ENCODE data around the gene MANEA. TPM values are rescaled to one million over a fixed set of nuclear protein-coding genes. Genes with fewer than 3 reads are reported as not detected.
"Not testable (repeated sequence)": the region's sequence is repeated elsewhere in the genome, so short reads cannot be mapped to it uniquely, and the experiment has no call there.

Gene MANEA
- total and polyA plus RNA-seq, 3 donors from 2014 or later, result 10.9 to 13.0 (median 11.3) TPM

DNA sequence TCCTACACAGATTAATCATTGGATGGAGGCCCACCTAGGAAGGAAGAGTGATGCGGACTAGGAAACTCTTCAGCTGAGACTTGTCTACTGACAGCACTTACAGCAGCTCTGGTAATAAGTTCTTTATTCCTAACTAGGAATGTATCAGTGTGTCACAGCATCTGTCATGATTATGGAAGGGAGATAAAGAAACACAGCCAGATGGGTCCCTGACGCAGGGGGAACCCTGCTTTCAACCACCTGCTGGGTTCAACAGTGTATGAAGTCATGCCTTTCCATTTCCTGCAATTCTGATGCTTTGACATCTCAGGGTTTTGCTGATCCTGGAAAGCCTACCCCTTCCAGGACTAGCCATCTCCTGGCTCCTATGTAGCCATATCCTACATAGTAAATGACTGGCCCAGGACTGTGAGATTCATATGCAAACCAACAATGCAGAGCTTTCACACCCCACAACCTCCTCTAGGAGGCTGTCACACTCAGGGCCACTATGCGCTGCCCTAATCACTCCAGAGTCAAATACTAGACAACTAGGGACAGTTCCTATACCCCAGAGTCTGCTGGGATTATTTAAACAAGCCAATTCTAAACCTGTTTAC, 29.0 kb upstream of the MANEA start:
- Histone ChIP-seq H3K4me1 (peaks cover 7% of the 10 kb centered on the region), H3K36me3 (ENCODE audit: low read depth, missing control alignments) (no peaks in the 10 kb centered on the region), H3K9me3 (no peaks in the 10 kb centered on the region), H3K4me3 (no peak overlapping the region), H3K27ac (no peak overlapping the region), H3K27me3 (no peaks in the 10 kb centered on the region)
- DNase-seq, result no peak
- 95 to 97% methylated on average over 3 of the region's 3 CpGs for WGBS, 2 donors
- intact Hi-C loops (cut with DNase I; ENCODE audit: low total_unique reads), result no loop called here
- no peak for TF ChIP-seq POLR2A (IDR thresholded peaks at IDR 0.05)
- TF ChIP-seq, protein P1, sequence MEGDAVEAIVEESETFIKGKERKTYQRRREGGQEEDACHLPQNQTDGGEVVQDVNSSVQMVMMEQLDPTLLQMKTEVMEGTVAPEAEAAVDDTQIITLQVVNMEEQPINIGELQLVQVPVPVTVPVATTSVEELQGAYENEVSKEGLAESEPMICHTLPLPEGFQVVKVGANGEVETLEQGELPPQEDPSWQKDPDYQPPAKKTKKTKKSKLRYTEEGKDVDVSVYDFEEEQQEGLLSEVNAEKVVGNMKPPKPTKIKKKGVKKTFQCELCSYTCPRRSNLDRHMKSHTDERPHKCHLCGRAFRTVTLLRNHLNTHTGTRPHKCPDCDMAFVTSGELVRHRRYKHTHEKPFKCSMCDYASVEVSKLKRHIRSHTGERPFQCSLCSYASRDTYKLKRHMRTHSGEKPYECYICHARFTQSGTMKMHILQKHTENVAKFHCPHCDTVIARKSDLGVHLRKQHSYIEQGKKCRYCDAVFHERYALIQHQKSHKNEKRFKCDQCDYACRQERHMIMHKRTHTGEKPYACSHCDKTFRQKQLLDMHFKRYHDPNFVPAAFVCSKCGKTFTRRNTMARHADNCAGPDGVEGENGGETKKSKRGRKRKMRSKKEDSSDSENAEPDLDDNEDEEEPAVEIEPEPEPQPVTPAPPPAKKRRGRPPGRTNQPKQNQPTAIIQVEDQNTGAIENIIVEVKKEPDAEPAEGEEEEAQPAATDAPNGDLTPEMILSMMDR (IDR thresholded peaks at IDR 0.05), result no peak

DNA sequence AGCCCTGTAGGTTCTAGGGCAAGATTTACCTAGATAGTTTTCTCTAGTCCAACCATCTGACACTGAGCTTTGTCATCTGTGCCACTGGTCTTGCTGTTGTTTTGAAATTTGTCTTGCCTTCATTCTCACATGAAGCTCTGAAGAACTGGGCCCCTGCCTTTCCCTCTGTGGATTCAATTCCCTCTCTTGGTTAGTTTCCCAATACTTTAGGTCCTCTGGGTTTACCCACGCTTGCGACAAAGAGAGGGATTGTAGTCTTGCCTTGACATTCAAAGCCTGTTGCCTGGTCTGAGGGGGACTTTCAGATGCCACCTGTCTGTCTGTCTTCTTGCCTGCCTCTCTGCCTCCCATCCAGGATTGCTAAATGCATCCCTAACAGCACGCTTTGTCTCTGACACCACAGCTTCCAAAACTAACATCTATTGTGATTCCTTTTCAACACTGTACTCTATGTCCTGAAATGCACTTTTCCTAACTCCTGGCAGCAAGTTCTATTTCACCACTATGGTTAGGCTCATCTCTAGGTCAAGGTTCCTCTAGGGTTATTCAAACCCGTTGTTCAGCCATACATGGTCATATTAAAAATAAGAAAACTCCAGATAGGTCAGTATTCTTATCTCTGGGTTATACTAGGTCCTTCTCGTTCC, 25.5 kb upstream of the MANEA start:
- H3K4me3 ChIP-seq, result no peak overlapping the region
- TF ChIP-seq, protein P1 (IDR thresholded peaks at IDR 0.05), result no peak
- no peak for TF ChIP-seq POLR2A (IDR thresholded peaks at IDR 0.05)
- DNase-seq, result no peak

DNA sequence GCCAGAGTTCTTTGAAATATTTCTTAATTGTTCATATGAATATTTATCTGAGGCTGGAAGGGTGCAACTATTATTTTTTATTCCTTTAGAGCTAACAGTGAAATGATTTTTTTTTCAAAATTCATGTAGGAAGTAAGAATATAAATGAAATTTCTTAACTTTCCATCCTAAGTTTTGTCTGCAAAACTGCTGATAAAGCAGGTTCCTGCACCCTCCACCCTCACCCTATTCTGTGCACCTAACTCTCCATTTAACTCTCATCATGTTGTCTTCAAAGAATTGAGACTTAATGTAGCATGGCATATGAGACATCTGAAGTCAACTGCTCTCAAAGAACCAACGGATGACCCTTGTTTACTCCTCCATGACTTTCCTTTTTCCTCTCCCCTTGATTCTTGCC, 23.5 kb upstream of the MANEA start:
- TF ChIP-seq POLR2A (IDR thresholded peaks at IDR 0.05), result no peak
- TF ChIP-seq, protein P1 (IDR thresholded peaks at IDR 0.05), result no peak
- Histone ChIP-seq H3K36me3 (ENCODE audit: low read depth, missing control alignments) (no peaks in the 10 kb centered on the region), H3K4me3 (no peak overlapping the region), H3K9me3 (no peaks in the 10 kb centered on the region), H3K27me3 (no peaks in the 10 kb centered on the region), H3K27ac (no peak overlapping the region), H3K4me1 (no peaks in the 10 kb centered on the region)
- WGBS, 2 donors, result 71 to 95% methylated on average over 1 of the region's 1 CpG
- no peak for DNase-seq
- intact Hi-C loops (cut with DNase I; ENCODE audit: low total_unique reads), result no loop called here

More for the DNA sequence above, 25.5 kb upstream of the MANEA start:
- WGBS, 2 donors, result 51 to 66% methylated on average over 5 of the region's 5 CpGs
- Histone ChIP-seq H3K9me3 (no peaks in the 10 kb centered on the region), H3K4me1 (no peaks in the 10 kb centered on the region), H3K36me3 (ENCODE audit: low read depth, missing control alignments) (no peaks in the 10 kb centered on the region), H3K27ac (peak overlapping the region in 1 of 2 donors; percentile 36), H3K27me3 (no peaks in the 10 kb centered on the region)
- intact Hi-C loops (cut with DNase I; ENCODE audit: low total_unique reads), result no loop called here

DNA sequence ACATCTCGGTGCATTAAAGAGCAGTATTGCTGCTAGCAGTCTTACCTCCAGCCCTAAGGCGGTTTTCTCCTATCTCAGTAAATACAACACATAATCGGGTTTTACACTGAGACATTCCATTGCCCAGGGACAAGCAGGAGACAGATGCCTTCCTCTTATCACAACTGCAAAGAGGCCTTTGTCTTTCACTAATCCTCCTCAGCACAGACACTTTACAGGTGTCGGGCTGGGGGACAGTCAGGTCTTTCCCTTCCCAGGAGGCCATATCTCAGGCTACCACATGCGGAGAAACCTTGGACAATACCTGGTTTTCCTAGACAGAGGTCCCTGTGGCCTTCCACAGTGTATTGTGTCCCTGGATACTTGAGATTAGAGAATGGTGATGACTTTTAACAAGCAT, 16.4 kb upstream of the MANEA start:
- H3K4me3 ChIP-seq; H3K27ac ChIP-seq; DNase-seq; H3K4me1 ChIP-seq; H3K36me3 ChIP-seq (ENCODE audit: low read depth, missing control alignments); intact Hi-C loops (cut with DNase I; ENCODE audit: low total_unique reads); H3K9me3 ChIP-seq; H3K27me3 ChIP-seq: not testable (repeated sequence)
- 59 to 92% methylated on average over 4 to 5 of the region's 5 CpGs for WGBS, 2 donors

DNA sequence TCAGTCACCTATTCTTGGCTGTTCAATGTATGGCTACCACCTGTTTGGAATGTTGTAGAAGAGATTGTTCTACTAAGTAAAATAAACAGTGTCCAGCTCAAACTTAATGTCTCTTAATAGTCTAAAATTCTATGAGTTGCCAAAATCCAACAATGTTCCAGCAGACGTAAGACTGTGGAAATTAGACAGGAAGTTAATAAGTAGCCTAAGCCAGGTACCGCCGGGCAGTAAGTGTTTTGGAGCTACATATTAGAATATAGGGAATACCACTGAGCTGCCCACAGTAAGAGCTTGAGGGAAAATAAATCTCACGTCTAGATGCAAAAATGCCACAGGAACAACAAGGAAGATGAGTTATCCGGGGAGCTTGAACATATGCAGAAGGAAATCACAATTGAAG, 7.8 kb upstream of the MANEA start:
- H3K9me3 ChIP-seq, result no peaks in the 10 kb centered on the region
- no peaks in the 10 kb centered on the region for H3K4me1 ChIP-seq
- 78 to 82% methylated on average over 5 of the region's 5 CpGs for WGBS, 2 donors
- H3K4me3 ChIP-seq, result no peak overlapping the region
- H3K36me3 ChIP-seq (ENCODE audit: low read depth, missing control alignments), result no peaks in the 10 kb centered on the region
- intact Hi-C loops (cut with DNase I; ENCODE audit: low total_unique reads), result no loop called here
- no peak overlapping the region for H3K27ac ChIP-seq
- no peak for TF ChIP-seq POLR2A (IDR thresholded peaks at IDR 0.05)
- TF ChIP-seq, protein P1 (IDR thresholded peaks at IDR 0.05), result no peak
- no peaks in the 10 kb centered on the region for H3K27me3 ChIP-seq
- DNase-seq, result no peak
